ENCODE measurements around the gene RAMACL.

DNA sequence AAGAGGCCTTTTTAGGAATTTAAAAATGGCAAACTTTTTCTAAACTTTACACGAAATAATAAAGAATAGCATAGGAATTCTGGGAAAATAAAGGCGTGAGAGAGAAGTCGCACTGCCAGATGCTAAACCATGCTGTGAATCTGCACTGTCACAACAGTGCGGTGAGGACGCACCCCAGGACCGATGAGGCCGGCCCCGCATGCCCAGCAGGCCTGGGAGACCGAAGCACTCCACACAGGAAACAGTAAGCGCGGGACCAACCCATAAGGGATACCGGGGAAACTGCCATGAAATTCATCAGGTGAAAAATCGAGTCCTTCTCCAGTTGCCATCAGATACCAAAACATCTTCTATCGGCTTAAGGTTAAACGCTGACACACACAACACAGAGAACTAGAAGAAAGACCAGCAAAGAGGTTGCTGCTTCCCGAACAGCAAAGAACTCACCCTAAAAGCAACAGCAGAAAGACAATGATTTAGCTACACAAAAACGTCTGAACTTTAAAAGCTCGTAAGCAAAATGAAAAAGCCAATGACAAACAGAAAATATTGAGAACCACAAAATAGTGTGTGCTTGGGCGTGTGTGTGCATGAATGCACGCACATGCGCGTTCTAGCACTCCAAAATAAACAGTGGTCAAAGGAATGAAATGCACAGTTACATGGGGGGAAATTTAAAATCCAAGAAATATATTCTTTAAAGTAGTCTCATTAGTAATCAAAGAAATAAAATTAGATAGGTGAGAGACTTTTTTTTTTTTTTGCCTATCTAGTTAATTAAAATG, 15.4 kb downstream of the RAMACL start:
- no peak for TF ChIP-seq CEBPB (IDR thresholded peaks at IDR 0.05)
- TF ChIP-seq, protein P1, sequence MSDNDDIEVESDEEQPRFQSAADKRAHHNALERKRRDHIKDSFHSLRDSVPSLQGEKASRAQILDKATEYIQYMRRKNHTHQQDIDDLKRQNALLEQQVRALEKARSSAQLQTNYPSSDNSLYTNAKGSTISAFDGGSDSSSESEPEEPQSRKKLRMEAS (IDR thresholded peaks at IDR 0.05) = no peak
- no peak for TF ChIP-seq RAD21 (IDR thresholded peaks at IDR 0.05; ENCODE audit: low read depth)
- TF ChIP-seq EGR1 (IDR thresholded peaks at IDR 0.05) = no peak
- no peak for TF ChIP-seq EP300 (IDR thresholded peaks at IDR 0.05; ENCODE audit: borderline replicate concordance)
- TF ChIP-seq, protein P2, sequence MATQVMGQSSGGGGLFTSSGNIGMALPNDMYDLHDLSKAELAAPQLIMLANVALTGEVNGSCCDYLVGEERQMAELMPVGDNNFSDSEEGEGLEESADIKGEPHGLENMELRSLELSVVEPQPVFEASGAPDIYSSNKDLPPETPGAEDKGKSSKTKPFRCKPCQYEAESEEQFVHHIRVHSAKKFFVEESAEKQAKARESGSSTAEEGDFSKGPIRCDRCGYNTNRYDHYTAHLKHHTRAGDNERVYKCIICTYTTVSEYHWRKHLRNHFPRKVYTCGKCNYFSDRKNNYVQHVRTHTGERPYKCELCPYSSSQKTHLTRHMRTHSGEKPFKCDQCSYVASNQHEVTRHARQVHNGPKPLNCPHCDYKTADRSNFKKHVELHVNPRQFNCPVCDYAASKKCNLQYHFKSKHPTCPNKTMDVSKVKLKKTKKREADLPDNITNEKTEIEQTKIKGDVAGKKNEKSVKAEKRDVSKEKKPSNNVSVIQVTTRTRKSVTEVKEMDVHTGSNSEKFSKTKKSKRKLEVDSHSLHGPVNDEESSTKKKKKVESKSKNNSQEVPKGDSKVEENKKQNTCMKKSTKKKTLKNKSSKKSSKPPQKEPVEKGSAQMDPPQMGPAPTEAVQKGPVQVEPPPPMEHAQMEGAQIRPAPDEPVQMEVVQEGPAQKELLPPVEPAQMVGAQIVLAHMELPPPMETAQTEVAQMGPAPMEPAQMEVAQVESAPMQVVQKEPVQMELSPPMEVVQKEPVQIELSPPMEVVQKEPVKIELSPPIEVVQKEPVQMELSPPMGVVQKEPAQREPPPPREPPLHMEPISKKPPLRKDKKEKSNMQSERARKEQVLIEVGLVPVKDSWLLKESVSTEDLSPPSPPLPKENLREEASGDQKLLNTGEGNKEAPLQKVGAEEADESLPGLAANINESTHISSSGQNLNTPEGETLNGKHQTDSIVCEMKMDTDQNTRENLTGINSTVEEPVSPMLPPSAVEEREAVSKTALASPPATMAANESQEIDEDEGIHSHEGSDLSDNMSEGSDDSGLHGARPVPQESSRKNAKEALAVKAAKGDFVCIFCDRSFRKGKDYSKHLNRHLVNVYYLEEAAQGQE (IDR thresholded peaks at IDR 0.05; ENCODE audit: low read depth) = no peak
- no peak for TF ChIP-seq YY1 (IDR thresholded peaks at IDR 0.05; ENCODE audit: low read depth)
- TF ChIP-seq ZBTB7A (IDR thresholded peaks at IDR 0.05; ENCODE audit: low read depth) = no peak
- no peak for TF ChIP-seq FOXM1 (IDR thresholded peaks at IDR 0.05; ENCODE audit: borderline replicate concordance, low read depth)
- no peak for TF ChIP-seq TEAD4 (IDR thresholded peaks at IDR 0.05)
- no peak for TF ChIP-seq TAF1 (IDR thresholded peaks at IDR 0.05; ENCODE audit: low read depth)
- no peak for TF ChIP-seq CREB1 (IDR thresholded peaks at IDR 0.05; ENCODE audit: low read depth)
- TF ChIP-seq NFIC (IDR thresholded peaks at IDR 0.05) = no peak
- no peak for TF ChIP-seq TCF12 (IDR thresholded peaks at IDR 0.05; ENCODE audit: low read depth)
